ENCODE measurements around the gene PTPN1.

PTPN1 gene

DNA sequence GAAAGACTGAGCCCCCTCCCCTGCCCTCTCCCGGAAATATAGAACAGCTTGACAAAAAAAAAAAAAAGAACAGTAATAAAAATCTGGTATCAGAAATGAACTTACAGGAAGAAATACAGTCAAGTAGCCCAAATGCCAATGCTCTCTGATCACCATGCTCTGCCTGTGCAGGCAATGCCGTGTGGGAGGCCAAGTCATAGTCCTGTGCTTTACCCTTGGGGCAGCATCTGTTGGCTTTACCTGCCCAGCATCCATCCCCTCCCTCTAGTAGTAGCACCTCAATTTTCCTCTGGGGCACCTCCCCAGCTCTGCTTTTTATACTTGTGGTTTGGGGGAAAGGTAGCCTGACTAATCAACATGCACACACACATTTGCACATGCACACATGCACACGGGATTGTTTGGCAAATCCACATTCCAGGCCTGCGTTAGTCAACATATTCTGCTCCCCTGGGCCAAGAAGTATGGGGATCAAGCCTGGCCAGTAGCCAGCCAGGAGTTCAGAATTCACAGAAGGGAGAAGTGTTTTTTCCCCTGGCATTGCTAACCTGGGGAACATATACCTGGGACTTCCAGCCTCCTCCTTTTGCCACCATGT, 111.0 kb downstream of the PTPN1 start:
- H3K4me3 ChIP-seq (ENCODE audit: low read depth, low read length): no peak overlapping the region
- in situ Hi-C loops (cut with HindIII; ENCODE audit: low sequenced_read_pairs): no loop called here
- TF ChIP-seq, protein P1, sequence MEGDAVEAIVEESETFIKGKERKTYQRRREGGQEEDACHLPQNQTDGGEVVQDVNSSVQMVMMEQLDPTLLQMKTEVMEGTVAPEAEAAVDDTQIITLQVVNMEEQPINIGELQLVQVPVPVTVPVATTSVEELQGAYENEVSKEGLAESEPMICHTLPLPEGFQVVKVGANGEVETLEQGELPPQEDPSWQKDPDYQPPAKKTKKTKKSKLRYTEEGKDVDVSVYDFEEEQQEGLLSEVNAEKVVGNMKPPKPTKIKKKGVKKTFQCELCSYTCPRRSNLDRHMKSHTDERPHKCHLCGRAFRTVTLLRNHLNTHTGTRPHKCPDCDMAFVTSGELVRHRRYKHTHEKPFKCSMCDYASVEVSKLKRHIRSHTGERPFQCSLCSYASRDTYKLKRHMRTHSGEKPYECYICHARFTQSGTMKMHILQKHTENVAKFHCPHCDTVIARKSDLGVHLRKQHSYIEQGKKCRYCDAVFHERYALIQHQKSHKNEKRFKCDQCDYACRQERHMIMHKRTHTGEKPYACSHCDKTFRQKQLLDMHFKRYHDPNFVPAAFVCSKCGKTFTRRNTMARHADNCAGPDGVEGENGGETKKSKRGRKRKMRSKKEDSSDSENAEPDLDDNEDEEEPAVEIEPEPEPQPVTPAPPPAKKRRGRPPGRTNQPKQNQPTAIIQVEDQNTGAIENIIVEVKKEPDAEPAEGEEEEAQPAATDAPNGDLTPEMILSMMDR (IDR thresholded peaks at IDR 0.05; ENCODE audit: low read depth, low read length): no peak
- DNase-seq (ENCODE audit: low read depth, low spot score): no peak

DNA sequence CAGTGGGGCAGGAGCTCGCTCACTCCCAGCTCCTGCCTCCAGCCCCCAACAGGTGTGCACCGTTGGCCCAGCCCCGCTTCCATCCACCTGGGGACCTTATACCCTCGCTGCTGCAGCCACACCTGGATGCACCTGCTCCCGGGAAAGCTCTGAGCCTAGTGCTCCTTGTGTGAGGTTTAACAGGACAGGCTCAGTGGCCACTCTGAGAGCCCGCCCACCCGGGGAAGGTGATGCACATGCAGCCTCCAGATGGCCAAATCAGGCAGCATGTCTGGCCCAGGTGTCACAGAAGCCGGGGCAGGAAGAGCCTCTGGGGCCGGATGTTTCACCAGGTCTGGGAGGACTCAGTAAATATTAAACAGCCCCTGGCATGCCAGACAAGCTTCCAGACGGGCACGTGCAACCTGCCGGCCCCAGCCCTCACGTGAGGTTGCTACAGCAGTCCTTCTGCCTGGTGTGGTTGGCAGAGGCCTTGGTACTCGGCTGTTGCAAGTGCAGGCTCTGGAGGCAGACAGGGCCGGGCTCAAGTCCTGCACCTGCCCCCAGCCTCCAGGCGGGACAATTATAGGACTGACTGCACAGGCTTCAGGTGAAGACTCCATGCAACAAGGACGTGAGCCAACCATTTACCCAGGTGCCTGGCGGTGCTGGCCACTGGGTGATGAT, 114.3 kb downstream of the PTPN1 start:
- TF ChIP-seq, protein P1 (IDR thresholded peaks at IDR 0.05; ENCODE audit: low read depth, low read length): no peak
- in situ Hi-C loops (cut with HindIII; ENCODE audit: low sequenced_read_pairs): no loop called here
- no peak overlapping the region for H3K4me3 ChIP-seq (ENCODE audit: low read depth, low read length)
- no peak for DNase-seq (ENCODE audit: low read depth, low spot score)

GRCh38 chr20:50625986-50626677, 115.9 kb downstream of the PTPN1 start:
- TF ChIP-seq, protein P1 (IDR thresholded peaks at IDR 0.05; ENCODE audit: low read depth, low read length): peak; percentile 73
- H3K4me3 ChIP-seq (ENCODE audit: low read depth, low read length): no peak overlapping the region
- in situ Hi-C loops (cut with HindIII; ENCODE audit: low sequenced_read_pairs): no loop called here
- DNase-seq (ENCODE audit: low read depth, low spot score): peak; percentile 36

GRCh38 chr20:50627747-50628146, 117.6 kb downstream of the PTPN1 start:
- H3K4me3 ChIP-seq (ENCODE audit: low read depth, low read length): no peak overlapping the region
- TF ChIP-seq, protein P1 (IDR thresholded peaks at IDR 0.05; ENCODE audit: low read depth, low read length): no peak
- DNase-seq (ENCODE audit: low read depth, low spot score): no peak
- in situ Hi-C loops (cut with HindIII; ENCODE audit: low sequenced_read_pairs): no loop called here

GRCh38 chr20:50628332-50628731, 118.1 kb downstream of the PTPN1 start:
- in situ Hi-C loops (cut with HindIII; ENCODE audit: low sequenced_read_pairs): no loop called here
- H3K4me3 ChIP-seq (ENCODE audit: low read depth, low read length): no peak overlapping the region
- no peak for DNase-seq (ENCODE audit: low read depth, low spot score)
- TF ChIP-seq, protein P1 (IDR thresholded peaks at IDR 0.05; ENCODE audit: low read depth, low read length): no peak

- in situ Hi-C loops (cut with HindIII; ENCODE audit: low sequenced_read_pairs): no loop called here
- no peak for DNase-seq (ENCODE audit: low read depth, low spot score)
- TF ChIP-seq, protein P1 (IDR thresholded peaks at IDR 0.05; ENCODE audit: low read depth, low read length): no peak
- H3K4me3 ChIP-seq (ENCODE audit: low read depth, low read length): no peak overlapping the region
Observed at GRCh38 chr20:50628853-50629669, 118.9 kb downstream of the PTPN1 start.

Data from astrocyte of the spinal cord (primary cell).